HCT116 (cell line): ENCODE measurements around the gene TMC1. TPM values are rescaled to one million over a fixed set of nuclear protein-coding genes. Genes with fewer than 3 reads are reported as not detected.

Experiments used
- ATAC-seq: fragments of 200-7000 bp; cut with Tn5 transposase; 2 replicates; pipeline ENCODE4 v1.9.1; 2020; ENCODE audit warnings: mild to moderate bottlenecking, moderate library complexity
- BruUV-seq: library from RNA; stranded (reverse); fragments of 400-500 nt; replicated peaks from 2 replicates; lab custom pipeline; 2021; lab: Mats Ljungman, UMichigan
- CTCF ChIA-PET: fragments of 300-600 bp; sonication (Branson Sonifier 250); formaldehyde crosslinking; loops from one replicate; lab custom pipeline; 2021; ENCODE audit warnings: antibody characterized with exemption; lab: Charles Lee
- POLR2A ChIA-PET: fragments of 300-600, 350-600 bp; sonication (Branson Sonifier 250); formaldehyde crosslinking; loops from one replicate; lab custom pipeline; 2021; ENCODE audit warnings: antibody characterized with exemption; lab: Charles Lee
- RAD21 ChIA-PET, 2 experiments: fragments of 300-600 bp; sonication (Branson Sonifier 250); formaldehyde crosslinking; loops; one replicate each; lab custom pipeline; 2023; ENCODE audit warnings: low total read pairs in 2 of 2; ENCODE audit not compliant: uncharacterized antibody in 2 of 2, unreplicated experiment in 2 of 2, low non-redundant PET in 1 of 2; lab: Charles Lee
- DNase-seq: peaks from one replicate; pipeline ENCODE4 v3.0.0-alpha.2; 2010; ENCODE audit warnings: low read depth, low spot score
- H2AFZ ChIP-seq: fragments of 200-600 bp; shearing (Covaris generic), sonication (generic); 2 replicates; pipeline ENCODE4 v1.6.1; 2017; ENCODE audit warnings: low read depth, mixed run types, mixed read lengths, antibody characterized with exemption, low read length; ENCODE audit not compliant: poor library complexity, severe bottlenecking
- H3K27ac ChIP-seq: 2 replicates; pipeline ENCODE4 v1.5.1; 2012; ENCODE audit warnings: low read depth, low read length
- H3K27me3 ChIP-seq: fragments of 200-600 bp; sonication (generic); 2 replicates; pipeline ENCODE4 v1.6.1; 2016; ENCODE audit warnings: mixed run types, low read length, mixed read lengths; ENCODE audit not compliant: insufficient read depth
- H3K36me3 ChIP-seq, 2 experiments: fragments of 200-500 bp in 1 of 2; fragments of 200-600 bp in 1 of 2; sonication (Bioruptor generic) in 1 of 2; sonication (generic) in 1 of 2; 2 replicates each; pipeline versions ENCODE4 v1.5.1 to v1.6.1; 2014 to 2016; ENCODE audit warnings: low read length in 2 of 2, inconsistent platforms in 1 of 2, mixed read lengths in 1 of 2, mixed run types in 1 of 2; ENCODE audit not compliant: insufficient read depth in 2 of 2, control insufficient read depth in 1 of 2
- H3K4me1 ChIP-seq, 2 experiments: fragments of 200-600 bp in 1 of 2; sonication (generic) in 1 of 2; 2 replicates each; pipeline versions ENCODE4 v1.5.1 to v1.6.1; 2012 to 2017; ENCODE audit warnings: low read length in 2 of 2, inconsistent platforms in 1 of 2, mild to moderate bottlenecking in 1 of 2, mixed read lengths in 1 of 2, mixed run types in 1 of 2, moderate library complexity in 1 of 2; ENCODE audit not compliant: insufficient read depth in 2 of 2, control insufficient read depth in 1 of 2
- H3K4me2 ChIP-seq: fragments of 200-600 bp; sonication (generic); 2 replicates; pipeline ENCODE4 v1.6.1; 2017; ENCODE audit warnings: mixed run types, low read length, mixed read lengths
- H3K4me3 ChIP-seq, 2 experiments: fragments of 200-600 bp in 1 of 2; sonication (generic) in 1 of 2; replicated peaks in 1 of 2; 2 replicates each; pipeline ENCODE4 v1.5.1; 2011 to 2016; ENCODE audit warnings: low read length in 2 of 2, control low read depth in 1 of 2, low read depth in 1 of 2, mild to moderate bottlenecking in 1 of 2, mixed read lengths in 1 of 2, mixed run types in 1 of 2
- H3K79me2 ChIP-seq: fragments of 200-600 bp; sonication (generic); 2 replicates; pipeline ENCODE4 v1.6.1; 2017; ENCODE audit warnings: mild to moderate bottlenecking, mixed run types, low read length, moderate library complexity, mixed read lengths; ENCODE audit not compliant: insufficient read depth
- H3K9ac ChIP-seq: fragments of 200-600 bp; sonication (generic); 2 replicates; pipeline ENCODE4 v1.6.1; 2016; ENCODE audit warnings: low read length, mixed read lengths
- H3K9me2 ChIP-seq: fragments of 200-600 bp; sonication (generic), shearing (Covaris generic); 2 replicates; pipeline ENCODE4 v1.6.1; 2017; ENCODE audit warnings: mixed run types, mild to moderate bottlenecking, moderate library complexity; ENCODE audit not compliant: insufficient read depth
- H3K9me3 ChIP-seq, 2 experiments: fragments of 200-500 bp in 1 of 2; fragments of 200-600 bp in 1 of 2; sonication (Bioruptor generic) in 1 of 2; sonication (generic) in 1 of 2; 2 replicates each; pipeline ENCODE4 v1.6.1; 2014 to 2017; ENCODE audit warnings: low read length in 2 of 2, mixed read lengths in 2 of 2, inconsistent platforms in 1 of 2, low read depth in 1 of 2, mild to moderate bottlenecking in 1 of 2, mixed run types in 1 of 2, moderate library complexity in 1 of 2; ENCODE audit not compliant: control insufficient read depth in 1 of 2, insufficient read depth in 1 of 2
- H4K20me1 ChIP-seq: fragments of 200-600 bp; sonication (generic), shearing (Covaris generic); 2 replicates; pipeline ENCODE4 v1.6.1; 2017; ENCODE audit warnings: mixed run types, mild to moderate bottlenecking, moderate library complexity; ENCODE audit not compliant: insufficient read depth
- ATF3 ChIP-seq: IDR thresholded peaks from 2 replicates; pipeline ENCODE4 v1.6.1; 2012
- CBX3 ChIP-seq: IDR thresholded peaks from 2 replicates; pipeline ENCODE4 v1.6.1; 2012; ENCODE audit warnings: low read depth
- CEBPB ChIP-seq: IDR thresholded peaks from 2 replicates; pipeline ENCODE4 v1.6.1; 2012; ENCODE audit warnings: low read depth
- CTCF ChIP-seq, 3 experiments: fragments of 200-600 bp in 1 of 3; sonication (generic) in 1 of 3; IDR thresholded peaks in 2 of 3; conservative IDR thresholded peaks in 1 of 3; 2 replicates each; pipeline ENCODE4 v1.5.1; 2012 to 2017; ENCODE audit warnings: low read depth in 2 of 3, low read length in 2 of 3, antibody characterized with exemption in 1 of 3, borderline replicate concordance in 1 of 3, control low read depth in 1 of 3, mild to moderate bottlenecking in 1 of 3, mixed read lengths in 1 of 3, mixed run types in 1 of 3, moderate library complexity in 1 of 3; ENCODE audit not compliant: insufficient read depth in 1 of 3
- EZH2 ChIP-seq: fragments of 200-600 bp; sonication (generic); IDR thresholded peaks from 2 replicates; pipeline ENCODE4 v1.6.1; 2017; ENCODE audit warnings: antibody characterized with exemption, mixed run types
- EZH2phosphoT487 ChIP-seq: fragments of 200-600 bp; IDR thresholded peaks from 2 replicates; pipeline ENCODE4 v1.6.1; 2018; ENCODE audit warnings: antibody characterized with exemption, borderline replicate concordance
- FOSL1 ChIP-seq: IDR thresholded peaks from 2 replicates; pipeline ENCODE4 v1.6.1; 2012; ENCODE audit warnings: low read depth
- JUND ChIP-seq: IDR thresholded peaks from 2 replicates; pipeline ENCODE4 v1.6.1; 2012
- POLR2AphosphoS5 ChIP-seq: IDR thresholded peaks from 2 replicates; pipeline ENCODE4 v1.6.1; 2011; ENCODE audit warnings: mild to moderate bottlenecking, low read depth, low read length, moderate library complexity
- RAD21 ChIP-seq: IDR thresholded peaks from 2 replicates; pipeline ENCODE4 v1.6.1; 2012; ENCODE audit warnings: low read depth, mild to moderate bottlenecking
- SIN3A ChIP-seq: IDR thresholded peaks from 2 replicates; pipeline ENCODE4 v1.6.1; 2012; ENCODE audit warnings: low read depth
- SP1 ChIP-seq: IDR thresholded peaks from 2 replicates; pipeline ENCODE4 v1.6.1; 2012; ENCODE audit warnings: low read depth
- SRF ChIP-seq: IDR thresholded peaks from 2 replicates; pipeline ENCODE4 v1.6.1; 2012; ENCODE audit warnings: low read depth
- YY1 ChIP-seq: IDR thresholded peaks from 2 replicates; pipeline ENCODE4 v1.6.1; 2011; ENCODE audit warnings: low read length, low read depth, moderate library complexity, mild to moderate bottlenecking; ENCODE audit not compliant: insufficient replicate concordance; ENCODE audit errors: extremely low read depth
- ZBTB33 ChIP-seq: IDR thresholded peaks from 2 replicates; pipeline ENCODE4 v1.6.1; 2011; ENCODE audit warnings: mild to moderate bottlenecking, low read length, moderate library complexity; ENCODE audit not compliant: insufficient replicate concordance; ENCODE audit errors: extremely low read depth
- ZFX ChIP-seq: fragments of 450-650 bp; IDR thresholded peaks from 2 replicates; pipeline ENCODE4 v1.6.1; 2017
- ZNF274 ChIP-seq: fragments of 200-500 bp; sonication (Bioruptor generic); IDR thresholded peaks from 2 replicates; pipeline ENCODE4 v1.6.1; 2014; ENCODE audit warnings: mild to moderate bottlenecking, low read depth, low read length, inconsistent platforms
- intact Hi-C: fragments of 100-400 bp; cut with micrococcal nuclease; formaldehyde crosslinking; loops from 2 replicates; pipeline ENCODE4 v1.10.0; 2022
- total RNA-seq: library from RNA; stranded (reverse); gene quantifications from one replicate; pipeline ENCODE4 v1.2.1, GENCODE V29; 2021; ENCODE audit not compliant: unreplicated experiment

The TMC1 gene
- total RNA-seq, 1 experiment from 2014 or later, result 0.57 TPM

DNA sequence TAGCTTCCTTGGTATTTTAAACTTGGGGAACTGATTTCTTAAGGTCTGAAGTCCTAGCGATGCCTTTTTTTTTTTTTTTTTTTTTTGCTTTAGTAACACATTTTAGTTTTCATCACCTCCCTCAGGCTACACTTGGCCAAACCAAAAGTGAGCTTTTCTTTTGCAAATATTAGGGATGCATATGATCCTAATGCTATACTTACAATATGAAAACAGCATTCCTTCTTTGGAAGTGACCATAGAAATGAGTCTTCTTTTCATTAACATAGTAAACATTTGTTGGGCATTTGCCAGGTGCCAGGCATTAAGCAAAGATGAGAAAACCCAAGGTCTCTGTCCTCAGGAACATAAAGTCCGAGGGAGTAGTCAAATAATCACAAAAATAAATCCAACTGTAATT lies 241.6 kb downstream of the TMC1 start:
- Histone ChIP-seq H2AFZ (no peak overlapping the region), H4K20me1 (no peaks in the 10 kb centered on the region), H3K9me3 (no peaks in the 10 kb centered on the region), H3K36me3 (no peaks in the 10 kb centered on the region), H3K4me1 (peaks cover 4 to 13% of the 10 kb centered on the region in 2 experiments; a peak in 3 of 4 replicates), H3K79me2 (no peaks in the 10 kb centered on the region), H3K9me2 (no peaks in the 10 kb centered on the region), H3K9ac (no peak overlapping the region)
- no TSS peak for BruUV-seq
- DNase-seq (no peak), ATAC-seq (no peak)
- CTCF ChIA-PET, result interaction anchor here (0.7 kb wide), 1 partner anchor 361 kb away, joined by 3 read pairs; no protein-coding TSS in a partner anchor
- RAD21 ChIA-PET, result no interaction called here
- intact Hi-C loops, result no loop called here
- POLR2A ChIA-PET, result interaction anchor here (0.7 kb wide), 1 partner anchor 17 kb away, joined by 3 read pairs; no protein-coding TSS in a partner anchor
- TF ChIP-seq RAD21 (no peak), POLR2AphosphoS5 (no peak), ZNF274 (no peak), SP1 (no peak), JUND (no peak), YY1 (no peak), EZH2phosphoT487 (no peak), ATF3 (no peak), ZBTB33 (no peak), FOSL1 (no peak), EZH2 (no peak), SRF (no peak), ZFX (no peak), CTCF (IDR thresholded peaks at IDR 0.05 in 2 of 3, conservative IDR thresholded peaks at IDR 0.05 in 1 of 3; ENCODE audit: borderline replicate concordance in 1 of 3, insufficient read depth in 1 of 3, low read depth in 2 of 3, low read length in 2 of 3) (no peak), SIN3A (no peak), CEBPB (no peak), CBX3 (no peak)
- TF ChIP-seq, all 23 proteins: peak for 0
- H3K27ac ChIP-seq, result no peak overlapping the region
- no peak overlapping the region for H3K4me2 ChIP-seq
- no peaks in the 10 kb centered on the region for H3K27me3 ChIP-seq
- H3K4me3 ChIP-seq, result no peak overlapping the region
